VCaP (cell line): ENCODE data around the gene ELAC2.

Experiments used
- H3K27ac ChIP-seq: fragments of 450-650 bp; 2 replicates; pipeline ENCODE4 v1.5.1; 2017
- CTCF ChIP-seq: fragments of 450-650 bp; conservative IDR thresholded peaks from 2 replicates; pipeline ENCODE4 v1.5.1; 2017; ENCODE audit warnings: mild to moderate bottlenecking, moderate library complexity

The ELAC2 gene

GRCh38 chr17:12964840-12965239 is 53.0 kb downstream of the ELAC2 start:
- TF ChIP-seq CTCF = no peak
- no peak overlapping the region for H3K27ac ChIP-seq

DNA sequence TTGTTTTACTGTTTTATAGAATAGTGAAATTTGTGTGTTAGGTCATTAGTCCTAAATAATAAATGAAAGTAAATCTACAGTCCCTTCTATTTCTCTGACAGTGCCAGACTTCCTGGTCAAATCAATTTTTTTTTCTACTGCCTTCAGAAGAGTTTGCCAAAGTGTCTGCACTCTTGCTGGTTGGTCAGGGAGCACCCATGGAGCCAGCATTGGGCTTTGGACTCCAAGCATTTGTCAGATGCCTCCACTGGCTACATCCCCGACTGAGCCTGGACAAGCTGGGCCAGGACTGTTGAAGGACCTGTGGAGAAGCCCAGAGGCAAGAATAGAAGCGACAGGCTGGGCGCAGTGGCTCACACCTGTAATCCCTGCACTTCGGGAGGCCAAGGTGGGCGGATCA is 53.7 kb downstream of the ELAC2 start:
- TF ChIP-seq CTCF = no peak
- H3K27ac ChIP-seq = no peak overlapping the region

- no peak for TF ChIP-seq CTCF
Observed at GRCh38 chr17:12963505-12963904, 54.3 kb downstream of the ELAC2 start.

DNA sequence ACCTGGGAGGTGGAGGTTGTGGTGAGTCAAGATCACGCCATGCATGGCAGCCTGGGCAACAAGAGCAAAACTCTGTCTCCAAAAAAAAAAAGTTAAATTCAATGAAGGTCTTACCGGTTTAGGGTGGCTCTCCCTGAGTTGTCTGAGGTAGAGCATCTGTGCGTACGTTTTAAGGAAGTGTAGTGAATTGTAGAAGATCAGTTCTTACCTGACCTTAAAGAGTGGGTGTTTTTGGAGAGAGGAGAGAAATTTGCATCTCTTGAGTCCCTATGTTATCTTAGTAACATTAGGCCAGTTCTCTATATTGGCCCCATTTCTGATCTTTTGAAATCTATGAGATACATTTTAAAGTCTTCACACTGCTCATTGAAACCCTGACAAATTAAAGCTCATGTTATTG is 56.2 kb downstream of the ELAC2 start:
- H3K27ac ChIP-seq = no peak overlapping the region
- no peak for TF ChIP-seq CTCF

More at GRCh38 chr17:12963505-12963904, 54.3 kb downstream of the ELAC2 start:
- H3K27ac ChIP-seq = no peak overlapping the region

DNA sequence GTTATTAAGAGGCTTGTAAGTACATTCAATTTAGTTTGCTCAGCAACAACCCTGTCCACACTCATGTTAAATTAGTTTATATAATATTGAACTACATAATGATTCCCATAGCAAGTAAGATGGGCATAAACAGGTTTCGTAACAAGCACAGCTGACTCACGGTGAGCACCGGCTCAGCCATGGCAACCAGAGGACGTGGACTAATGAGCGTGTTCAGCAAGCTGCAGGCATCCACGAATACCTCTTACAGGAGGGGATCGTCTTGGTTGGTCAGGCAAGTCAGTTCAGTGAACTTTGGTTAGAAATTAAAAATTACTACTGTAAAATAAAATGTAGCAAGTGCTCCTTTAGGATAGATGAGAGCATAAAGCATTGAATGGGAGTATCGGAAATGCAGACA is 58.4 kb downstream of the ELAC2 start:
- no peak for TF ChIP-seq CTCF
- H3K27ac ChIP-seq = no peak overlapping the region

DNA sequence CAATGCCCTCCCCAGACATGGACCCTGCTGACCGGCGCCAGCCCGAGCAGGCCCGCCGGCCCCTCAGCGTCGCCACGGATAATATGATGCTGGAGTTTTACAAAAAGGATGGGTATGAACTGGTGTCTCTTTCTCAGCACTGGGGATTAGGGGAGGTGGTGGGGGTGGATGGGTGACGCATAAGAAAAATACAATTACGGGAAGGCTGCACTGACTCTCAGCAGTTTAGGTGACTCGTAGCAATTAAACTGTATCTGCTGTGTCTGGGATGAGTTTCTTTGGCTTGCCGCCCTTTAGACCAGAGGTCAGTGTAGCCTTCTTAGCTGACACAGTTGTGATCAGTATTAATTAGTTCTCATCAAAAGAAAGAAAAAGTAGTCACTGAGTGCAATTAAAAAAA is 59.0 kb downstream of the ELAC2 start:
- H3K27ac ChIP-seq = no peak overlapping the region
- no peak for TF ChIP-seq CTCF

DNA sequence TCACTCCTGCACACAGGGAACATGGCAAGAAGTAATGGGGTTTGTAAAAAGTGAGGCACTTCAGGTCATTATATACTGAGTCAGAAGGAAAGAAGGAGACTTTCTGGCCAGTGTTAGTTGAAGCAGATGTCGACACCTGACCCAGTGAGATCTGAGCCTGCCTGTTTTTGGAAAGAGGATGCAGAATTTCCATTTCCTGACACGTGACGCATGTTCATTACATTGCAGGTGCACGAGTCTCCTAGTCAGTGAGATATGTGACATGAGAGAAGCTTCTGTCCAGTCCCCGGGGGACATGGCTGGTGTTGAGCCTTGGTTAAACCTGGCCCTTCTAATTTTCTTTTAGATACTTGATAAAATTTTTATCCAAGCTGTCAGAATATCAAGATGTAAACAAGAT is 62.3 kb downstream of the ELAC2 start:
- H3K27ac ChIP-seq = no peak overlapping the region
- TF ChIP-seq CTCF = no peak

- TF ChIP-seq CTCF = no peak
Observed at GRCh38 chr17:12953156-12953555, 64.7 kb downstream of the ELAC2 start.

More at GRCh38 chr17:12953156-12953555, 64.7 kb downstream of the ELAC2 start:
- no peak overlapping the region for H3K27ac ChIP-seq
